Left renal pelvis (tissue), 4 donors: ENCODE data around the gene AK4. TPM values are rescaled to one million over a fixed set of nuclear protein-coding genes. Genes with fewer than 3 reads are reported as not detected.

ENCODE experiments used
- DNase-seq, 4 donors: peaks; one replicate each; pipeline ENCODE4 v3.0.0-alpha.2; 2013; ENCODE audit warnings: low read depth in 4 of 4, low spot score in 3 of 4
- polyA plus RNA-seq, 4 donors: library from polyadenylated mRNA; unstranded; fragments of 120-200 nt; gene quantifications; one replicate each; pipeline ENCODE4 v1.2.1, GENCODE V29; 2013; ENCODE audit not compliant: insufficient read length in 4 of 4

The AK4 gene
- polyA plus RNA-seq, 4 donors, result 7.0 to 60.6 (median 44.0) TPM

- DNase-seq, result no peak
Observed at GRCh38 chr1:65175171-65176055, 27.4 kb downstream of the AK4 start.

- DNase-seq, result no peak
Observed at GRCh38 chr1:65176056-65176450, 28.1 kb downstream of the AK4 start.

- DNase-seq, result no peak
Observed at GRCh38 chr1:65176591-65176990, 28.6 kb downstream of the AK4 start.

- DNase-seq, result no peak
Observed at GRCh38 chr1:65177457-65177856, 29.5 kb downstream of the AK4 start.

- DNase-seq, result no peak
Observed at GRCh38 chr1:65178235-65178634, 30.2 kb downstream of the AK4 start.

GRCh38 chr1:65179148-65179547 lies 31.1 kb downstream of the AK4 start:
- DNase-seq, result no peak

GRCh38 chr1:65180977-65181376 lies 33.0 kb downstream of the AK4 start:
- DNase-seq, result no peak

GRCh38 chr1:65182658-65183268 lies 34.8 kb downstream of the AK4 start:
- no peak for DNase-seq

- DNase-seq, result no peak
Observed at GRCh38 chr1:65189576-65190115, 41.6 kb downstream of the AK4 start.

GRCh38 chr1:65190229-65190628 lies 42.2 kb downstream of the AK4 start:
- DNase-seq, result no peak

GRCh38 chr1:65193129-65193695 lies 45.2 kb downstream of the AK4 start:
- no peak for DNase-seq

GRCh38 chr1:65195495-65196417 lies 47.8 kb downstream of the AK4 start:
- no peak for DNase-seq

GRCh38 chr1:65196926-65197325 lies 48.9 kb downstream of the AK4 start:
- DNase-seq, result no peak

- DNase-seq, result no peak
Observed at GRCh38 chr1:65197636-65198035, 49.6 kb downstream of the AK4 start.

GRCh38 chr1:65198096-65198495 lies 50.1 kb downstream of the AK4 start:
- DNase-seq, result no peak

- no peak for DNase-seq
Observed at GRCh38 chr1:65200411-65200810, 52.4 kb downstream of the AK4 start.

GRCh38 chr1:65206836-65207235 lies 58.8 kb downstream of the AK4 start:
- DNase-seq, result no peak

- no peak for DNase-seq
Observed at GRCh38 chr1:65207317-65207716, 59.3 kb downstream of the AK4 start.

GRCh38 chr1:65208563-65208973 lies 60.6 kb downstream of the AK4 start:
- no peak for DNase-seq
